SK-N-DZ (cell line): ENCODE data around the gene RIC3.
A peak's percentile ranks its signal among the peaks of the same experiment; 100 is the strongest.
"Not testable (repeated sequence)": the region's sequence is repeated elsewhere in the genome, so short reads cannot be mapped to it uniquely, and the experiment has no call there.

ENCODE experiments used
- DNase-seq: peaks from one replicate; pipeline ENCODE4 v3.0.0-alpha.2; 2015; ENCODE audit warnings: low spot score

The RIC3 gene

GRCh38 chr11:8192016-8192895, 23.4 kb upstream of the RIC3 start:
- peak; percentile 77 for DNase-seq

GRCh38 chr11:8190431-8190830, 21.6 kb upstream of the RIC3 start:
- DNase-seq = no peak

GRCh38 chr11:8186429-8186828, 17.6 kb upstream of the RIC3 start:
- no peak for DNase-seq

GRCh38 chr11:8183111-8183510, 14.3 kb upstream of the RIC3 start:
- no peak for DNase-seq

GRCh38 chr11:8180469-8180868, 11.6 kb upstream of the RIC3 start:
- no peak for DNase-seq

GRCh38 chr11:8178297-8178696, 9.5 kb upstream of the RIC3 start:
- DNase-seq = no peak

GRCh38 chr11:8177136-8177535, 8.3 kb upstream of the RIC3 start:
- DNase-seq = no peak

GRCh38 chr11:8167796-8168195, 1.0 kb downstream of the RIC3 start:
- no peak for DNase-seq

- DNase-seq = peak; percentile 23
Measured at GRCh38 chr11:8164746-8165145, 4.1 kb downstream of the RIC3 start.

GRCh38 chr11:8161627-8162304, 7.1 kb downstream of the RIC3 start:
- DNase-seq = not testable (repeated sequence)

GRCh38 chr11:8156877-8157276, 11.9 kb downstream of the RIC3 start:
- no peak for DNase-seq

- DNase-seq = no peak
Measured at GRCh38 chr11:8149726-8150125, 19.1 kb downstream of the RIC3 start.

GRCh38 chr11:8138526-8138925, 30.3 kb downstream of the RIC3 start:
- DNase-seq = no peak

- peak; percentile 13 for DNase-seq
Measured at GRCh38 chr11:8127447-8127846, 41.4 kb downstream of the RIC3 start.

- no peak for DNase-seq
Measured at GRCh38 chr11:8126649-8127289, 42.1 kb downstream of the RIC3 start.

- no peak for DNase-seq
Measured at GRCh38 chr11:8122173-8122764, 46.6 kb downstream of the RIC3 start.

GRCh38 chr11:8111636-8112035, 57.2 kb downstream of the RIC3 start:
- DNase-seq = no peak

- no peak for DNase-seq
Measured at GRCh38 chr11:8110396-8110795, 58.4 kb downstream of the RIC3 start.

GRCh38 chr11:8109675-8110074, 59.1 kb downstream of the RIC3 start:
- DNase-seq = no peak

GRCh38 chr11:8108421-8108820, 60.4 kb downstream of the RIC3 start:
- no peak for DNase-seq

- DNase-seq = no peak
Measured at GRCh38 chr11:8107642-8108041, 61.2 kb downstream of the RIC3 start.

- DNase-seq = no peak
Measured at GRCh38 chr11:8106679-8107078, 62.1 kb downstream of the RIC3 start.
